Omental fat pad (tissue), 4 donors: ENCODE data around the gene DAD1. TPM values are rescaled to one million over a fixed set of nuclear protein-coding genes. Genes with fewer than 3 reads are reported as not detected.
"Not testable (repeated sequence)": the region's sequence is repeated elsewhere in the genome, so short reads cannot be mapped to it uniquely, and the experiment has no call there.

Experiments used
- ATAC-seq: fragments of 150-250 bp; one replicate; pipeline ENCODE4 v1.9.1; 2016; ENCODE audit warnings: mild to moderate bottlenecking, moderate library complexity; ENCODE audit not compliant: low FRiP score
- DNase-seq: peaks from one replicate; pipeline ENCODE4 v3.0.0-alpha.2; 2019; ENCODE audit warnings: low spot score
- total RNA-seq, 4 donors: library from RNA; depleted of rRNA; stranded (reverse); fragments of >200 nt; gene quantifications; one replicate each; pipeline ENCODE4 v1.1.0, GENCODE V29; 2016
- TF ChIP-seq, protein P1 (sequence below), 3 donors: fragments of 450-650 bp; IDR thresholded peaks; one replicate each; pipeline ENCODE4 v1.5.1; 2016 to 2017; ENCODE audit warnings: antibody characterized with exemption in 3 of 3, mild to moderate bottlenecking in 3 of 3, moderate library complexity in 2 of 3

The DAD1 gene
- total RNA-seq, 4 donors from 2014 or later: 156 to 272 (median 244) TPM

DNA sequence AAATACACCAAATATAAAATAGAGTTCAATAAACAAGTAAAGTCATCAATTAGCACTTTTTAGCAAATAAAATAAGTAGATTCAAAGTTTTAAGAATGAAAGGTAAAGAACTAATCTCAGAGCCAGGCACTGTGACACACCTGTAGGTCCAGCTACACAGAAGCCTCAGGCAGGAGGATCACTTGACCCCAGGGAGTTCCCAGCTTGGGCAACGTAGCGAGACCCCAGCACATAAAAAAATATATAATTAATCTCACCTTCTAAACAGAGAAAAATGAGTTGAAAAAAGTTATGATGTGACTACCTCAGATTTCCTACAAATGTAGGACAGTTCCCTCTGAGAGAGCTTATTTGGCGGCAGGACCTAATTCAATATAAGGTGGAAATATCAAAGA, 19.3 kb downstream of the DAD1 start:
- ATAC-seq (no peak), DNase-seq (no peak)
- TF ChIP-seq, protein P1, sequence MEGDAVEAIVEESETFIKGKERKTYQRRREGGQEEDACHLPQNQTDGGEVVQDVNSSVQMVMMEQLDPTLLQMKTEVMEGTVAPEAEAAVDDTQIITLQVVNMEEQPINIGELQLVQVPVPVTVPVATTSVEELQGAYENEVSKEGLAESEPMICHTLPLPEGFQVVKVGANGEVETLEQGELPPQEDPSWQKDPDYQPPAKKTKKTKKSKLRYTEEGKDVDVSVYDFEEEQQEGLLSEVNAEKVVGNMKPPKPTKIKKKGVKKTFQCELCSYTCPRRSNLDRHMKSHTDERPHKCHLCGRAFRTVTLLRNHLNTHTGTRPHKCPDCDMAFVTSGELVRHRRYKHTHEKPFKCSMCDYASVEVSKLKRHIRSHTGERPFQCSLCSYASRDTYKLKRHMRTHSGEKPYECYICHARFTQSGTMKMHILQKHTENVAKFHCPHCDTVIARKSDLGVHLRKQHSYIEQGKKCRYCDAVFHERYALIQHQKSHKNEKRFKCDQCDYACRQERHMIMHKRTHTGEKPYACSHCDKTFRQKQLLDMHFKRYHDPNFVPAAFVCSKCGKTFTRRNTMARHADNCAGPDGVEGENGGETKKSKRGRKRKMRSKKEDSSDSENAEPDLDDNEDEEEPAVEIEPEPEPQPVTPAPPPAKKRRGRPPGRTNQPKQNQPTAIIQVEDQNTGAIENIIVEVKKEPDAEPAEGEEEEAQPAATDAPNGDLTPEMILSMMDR (IDR thresholded peaks at IDR 0.05): no peak

- TF ChIP-seq, protein P1 (IDR thresholded peaks at IDR 0.05): no peak
- DNase-seq: no peak
- ATAC-seq: no peak
Observed at GRCh38 chr14:22569106-22569736, 19.8 kb downstream of the DAD1 start.

- TF ChIP-seq, protein P1 (IDR thresholded peaks at IDR 0.05): no peak
- no peak for ATAC-seq
- no peak for DNase-seq
Observed at GRCh38 chr14:22567437-22567836, 21.6 kb downstream of the DAD1 start.

DNA sequence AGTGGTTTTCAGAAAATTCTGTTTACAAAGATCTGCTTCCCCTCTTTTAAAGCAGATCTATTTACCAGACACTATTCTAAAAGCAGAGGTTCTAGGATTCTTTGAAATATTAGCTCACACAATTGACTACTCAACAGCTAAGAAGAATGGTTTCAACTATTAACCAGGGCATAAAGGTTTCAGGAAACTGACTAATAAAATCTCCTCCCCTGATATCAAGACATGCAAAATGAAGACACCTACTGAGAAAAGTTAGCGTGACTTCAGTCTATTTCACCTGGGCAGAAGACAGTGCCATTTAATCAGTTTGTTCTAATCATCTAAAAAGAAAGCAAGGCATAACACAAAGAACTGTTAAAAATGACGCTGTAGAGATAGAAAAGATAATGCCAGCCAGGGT, 22.2 kb downstream of the DAD1 start:
- no peak for ATAC-seq
- DNase-seq: no peak
- TF ChIP-seq, protein P1 (IDR thresholded peaks at IDR 0.05): no peak

DNA sequence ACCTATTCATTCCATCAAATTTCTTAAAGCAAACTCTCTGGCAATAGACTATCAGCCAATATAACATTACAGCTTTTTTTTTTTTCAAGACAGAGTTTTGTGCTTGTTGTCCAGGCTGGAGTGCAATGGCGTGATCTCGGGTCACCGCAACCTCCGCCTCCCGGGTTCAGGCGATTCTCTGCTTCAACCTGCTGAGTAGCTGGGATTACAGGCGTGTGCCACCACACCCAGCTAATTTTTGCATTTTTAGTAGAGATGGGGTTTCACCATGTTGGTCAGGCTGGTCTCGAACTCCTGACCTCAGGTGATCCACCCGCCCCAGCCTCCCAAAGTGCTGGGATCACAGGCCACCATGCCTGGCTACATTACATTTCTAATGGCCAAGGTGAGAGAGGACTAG, 22.8 kb downstream of the DAD1 start:
- DNase-seq: not testable (repeated sequence)

GRCh38 chr14:22565391-22565945, 23.6 kb downstream of the DAD1 start:
- ATAC-seq (no peak), DNase-seq (no peak)
- TF ChIP-seq, protein P1 (IDR thresholded peaks at IDR 0.05): no peak

More for the DNA sequence above, 22.8 kb downstream of the DAD1 start:
- ATAC-seq: not testable (repeated sequence)

DNA sequence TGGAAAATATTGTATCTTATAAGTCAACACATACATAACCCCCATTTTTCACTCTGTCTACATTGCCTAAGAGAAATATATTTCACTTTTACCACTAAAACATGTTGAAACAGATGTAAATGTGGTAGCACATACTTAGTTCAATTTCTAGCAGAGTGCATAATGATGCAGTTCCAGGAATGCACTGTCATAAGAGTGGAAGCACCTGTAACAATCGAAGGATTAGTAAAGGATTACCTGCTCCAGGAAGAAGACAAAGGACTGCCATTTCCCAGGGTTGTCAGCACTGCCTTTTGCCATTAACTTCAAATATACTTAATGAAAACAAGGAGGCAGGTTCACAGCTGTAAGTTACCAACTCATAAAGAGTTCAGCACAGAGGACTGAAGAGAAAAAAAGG, 24.6 kb downstream of the DAD1 start:
- TF ChIP-seq, protein P1 (IDR thresholded peaks at IDR 0.05): no peak
- no peak for ATAC-seq
- no peak for DNase-seq
